HUES64 (cell line): ENCODE results near the gene PIEZO2.

Source experiments
- H3K27ac ChIP-seq: 2 replicates; pipeline ENCODE4 v1.7.0; 2013; ENCODE audit warnings: low read depth, low read length, inconsistent platforms
- H3K27me3 ChIP-seq: 2 replicates; pipeline ENCODE4 v1.6.1; 2013; ENCODE audit warnings: mild to moderate bottlenecking, low read length; ENCODE audit not compliant: insufficient read depth
- H3K36me3 ChIP-seq: 2 replicates; pipeline ENCODE4 v1.6.1; 2013; ENCODE audit warnings: mild to moderate bottlenecking, low read length; ENCODE audit not compliant: insufficient read depth
- H3K4me1 ChIP-seq: 2 replicates; pipeline ENCODE4 v1.6.1; 2013; ENCODE audit warnings: mild to moderate bottlenecking, low read length, moderate library complexity; ENCODE audit not compliant: insufficient read depth
- H3K4me3 ChIP-seq: 2 replicates; pipeline ENCODE4 v1.5.1; 2013; ENCODE audit warnings: mild to moderate bottlenecking, low read length, moderate library complexity
- H3K9ac ChIP-seq: 2 replicates; pipeline ENCODE4 v1.6.1; 2013; ENCODE audit warnings: mild to moderate bottlenecking, low read depth, low read length
- H3K9me3 ChIP-seq: 2 replicates; pipeline ENCODE4 v1.6.1; 2013; ENCODE audit warnings: low read depth, low read length; ENCODE audit not compliant: insufficient read depth
- WGBS: fragments of 150-250, 120-280 bp; methylation state at CpG from one replicate; pipeline ENCODE4 v1.1.7; 2013; ENCODE audit warnings: missing lambda C conversion rate; 5-methylcytosine and 5-hydroxymethylcytosine counted together

Gene PIEZO2

GRCh38 chr18:11002277-11002676 is 147.1 kb downstream of the PIEZO2 start:
- Histone ChIP-seq H3K27me3 (no peaks in the 10 kb centered on the region), H3K27ac (no peak overlapping the region), H3K4me1 (peaks cover 19% of the 10 kb centered on the region; the same call in 1 of the 2 replicates), H3K9ac (no peak overlapping the region), H3K9me3 (peaks cover 13% of the 10 kb centered on the region; the same call in 1 of the 2 replicates), H3K36me3 (no peaks in the 10 kb centered on the region), H3K4me3 (no peak overlapping the region)
- 90% methylated on average over 1 of the region's 1 CpG for WGBS

GRCh38 chr18:11000071-11000470 is 149.3 kb downstream of the PIEZO2 start:
- peaks cover 7% of the 10 kb centered on the region; the same call in 1 of the 2 replicates for H3K4me1 ChIP-seq
- no peaks in the 10 kb centered on the region for H3K27me3 ChIP-seq
- 98% methylated on average over 2 of the region's 3 CpGs for WGBS
- H3K9me3 ChIP-seq: peaks cover 13% of the 10 kb centered on the region; the same call in 1 of the 2 replicates
- H3K36me3 ChIP-seq: no peaks in the 10 kb centered on the region
- H3K9ac ChIP-seq: no peak overlapping the region
- no peak overlapping the region for H3K27ac ChIP-seq
- H3K4me3 ChIP-seq: no peak overlapping the region

- Histone ChIP-seq H3K9me3 (peaks cover 13% of the 10 kb centered on the region; the same call in 1 of the 2 replicates), H3K4me1 (0 out of 2 replicates have a peak, but pooled peaks cover 5% of the 10 kb centered on the region), H3K9ac (no peak overlapping the region), H3K36me3 (no peaks in the 10 kb centered on the region), H3K27ac (no peak overlapping the region), H3K27me3 (no peaks in the 10 kb centered on the region), H3K4me3 (no peak overlapping the region)
- WGBS: 100% methylated on average over 1 of the region's 1 CpG
Measured at GRCh38 chr18:10997885-10998284, 151.5 kb downstream of the PIEZO2 start.

- H3K36me3 ChIP-seq: no peaks in the 10 kb centered on the region
- no peak overlapping the region for H3K27ac ChIP-seq
- WGBS: 93% methylated on average over 1 of the region's 1 CpG
- no peak overlapping the region for H3K4me3 ChIP-seq
- no peak overlapping the region for H3K9ac ChIP-seq
- no peaks in the 10 kb centered on the region for H3K27me3 ChIP-seq
- H3K9me3 ChIP-seq: peaks cover 13% of the 10 kb centered on the region; the same call in 1 of the 2 replicates
- H3K4me1 ChIP-seq: no peaks in the 10 kb centered on the region
Measured at GRCh38 chr18:10995550-10995949, 153.8 kb downstream of the PIEZO2 start.

GRCh38 chr18:10989486-10989885 is 159.9 kb downstream of the PIEZO2 start:
- no peaks in the 10 kb centered on the region for H3K27me3 ChIP-seq
- H3K4me3 ChIP-seq: no peak overlapping the region
- H3K9me3 ChIP-seq: peaks cover 18% of the 10 kb centered on the region; the same call in 1 of the 2 replicates
- no peak overlapping the region for H3K9ac ChIP-seq
- no peak overlapping the region for H3K27ac ChIP-seq
- H3K4me1 ChIP-seq: no peaks in the 10 kb centered on the region
- WGBS: 100% methylated on average over 1 of the region's 2 CpGs
- no peaks in the 10 kb centered on the region for H3K36me3 ChIP-seq

GRCh38 chr18:10985689-10986088 is 163.7 kb downstream of the PIEZO2 start:
- no peak overlapping the region for H3K9ac ChIP-seq
- WGBS: no CpG with 5 or more reads among the region's 2 CpGs
- H3K4me1 ChIP-seq: no peaks in the 10 kb centered on the region
- no peaks in the 10 kb centered on the region for H3K27me3 ChIP-seq
- no peak overlapping the region for H3K27ac ChIP-seq
- H3K4me3 ChIP-seq: no peak overlapping the region
- H3K36me3 ChIP-seq: no peaks in the 10 kb centered on the region
- peaks cover 20% of the 10 kb centered on the region; the same call in 1 of the 2 replicates for H3K9me3 ChIP-seq

GRCh38 chr18:10979411-10979810 is 170.0 kb downstream of the PIEZO2 start:
- H3K4me1 ChIP-seq: no peaks in the 10 kb centered on the region
- H3K27me3 ChIP-seq: no peaks in the 10 kb centered on the region
- WGBS: 95% methylated on average over 5 of the region's 7 CpGs
- no peak overlapping the region for H3K9ac ChIP-seq
- peaks cover 1% of the 10 kb centered on the region; the same call in 1 of the 2 replicates for H3K9me3 ChIP-seq
- no peak overlapping the region for H3K27ac ChIP-seq
- no peak overlapping the region for H3K4me3 ChIP-seq
- no peaks in the 10 kb centered on the region for H3K36me3 ChIP-seq

GRCh38 chr18:10977042-10977441 is 172.3 kb downstream of the PIEZO2 start:
- H3K27ac ChIP-seq: no peak overlapping the region
- H3K4me3 ChIP-seq: no peak overlapping the region
- no peak overlapping the region for H3K9ac ChIP-seq
- H3K9me3 ChIP-seq: no peaks in the 10 kb centered on the region
- no peaks in the 10 kb centered on the region for H3K27me3 ChIP-seq
- H3K4me1 ChIP-seq: no peaks in the 10 kb centered on the region
- no peaks in the 10 kb centered on the region for H3K36me3 ChIP-seq

- H3K9me3 ChIP-seq: no peaks in the 10 kb centered on the region
- H3K9ac ChIP-seq: no peak overlapping the region
- no peaks in the 10 kb centered on the region for H3K27me3 ChIP-seq
- WGBS: 94% methylated on average over 9 of the region's 10 CpGs
- no peak overlapping the region for H3K4me3 ChIP-seq
- H3K36me3 ChIP-seq: no peaks in the 10 kb centered on the region
- H3K27ac ChIP-seq: no peak overlapping the region
- no peaks in the 10 kb centered on the region for H3K4me1 ChIP-seq
Measured at GRCh38 chr18:10973567-10974203, 175.7 kb downstream of the PIEZO2 start.

- Histone ChIP-seq H3K27me3 (no peaks in the 10 kb centered on the region), H3K4me1 (no peaks in the 10 kb centered on the region), H3K9me3 (no peaks in the 10 kb centered on the region), H3K27ac (no peak overlapping the region), H3K9ac (no peak overlapping the region), H3K4me3 (no peak overlapping the region), H3K36me3 (no peaks in the 10 kb centered on the region)
- 98% methylated on average over 4 of the region's 4 CpGs for WGBS
Measured at GRCh38 chr18:10971717-10972116, 177.7 kb downstream of the PIEZO2 start.

GRCh38 chr18:10965119-10965518 is 184.2 kb downstream of the PIEZO2 start:
- WGBS: 100% methylated on average over 1 of the region's 2 CpGs

GRCh38 chr18:10953672-10954071 is 195.7 kb downstream of the PIEZO2 start:
- no peak overlapping the region for H3K9ac ChIP-seq
- 95% methylated on average over 5 of the region's 5 CpGs for WGBS

More at GRCh38 chr18:10965119-10965518, 184.2 kb downstream of the PIEZO2 start:
- no peaks in the 10 kb centered on the region for H3K9me3 ChIP-seq
- H3K9ac ChIP-seq: no peak overlapping the region
- peaks cover 8% of the 10 kb centered on the region; the same call in 1 of the 2 replicates for H3K4me1 ChIP-seq
- no peak overlapping the region for H3K27ac ChIP-seq
- no peaks in the 10 kb centered on the region for H3K27me3 ChIP-seq
- H3K36me3 ChIP-seq: no peaks in the 10 kb centered on the region
- H3K4me3 ChIP-seq: no peak overlapping the region

More at GRCh38 chr18:10953672-10954071, 195.7 kb downstream of the PIEZO2 start:
- Histone ChIP-seq H3K36me3 (no peaks in the 10 kb centered on the region), H3K9me3 (no peaks in the 10 kb centered on the region), H3K4me1 (no peaks in the 10 kb centered on the region), H3K27ac (no peak overlapping the region), H3K4me3 (no peak overlapping the region), H3K27me3 (no peaks in the 10 kb centered on the region)
